ENCODE data around the gene VEGFA.
A peak's percentile ranks its signal among the peaks of the same experiment; 100 is the strongest.

VEGFA gene

GRCh38 chr6:43810965-43811732 is 41.1 kb downstream of the VEGFA start:
- Histone ChIP-seq H3K9ac (ENCODE audit: low read depth, low read length, poor library complexity) (no peak overlapping the region), H3K27ac (replicated peaks; ENCODE audit: low read length) (no peak overlapping the region), H2BK120ac (ENCODE audit: low read depth, low read length) (no peak overlapping the region), H3K23ac (ENCODE audit: low read depth, low read length, poor library complexity) (no peak overlapping the region), H2AK5ac (ENCODE audit: low read depth, low read length) (peak overlapping the region; percentile 0), H3K9me3 (replicated peaks in 1 of 2; ENCODE audit: control insufficient read depth in 2 of 2, insufficient read depth in 1 of 2, low read depth in 1 of 2, low read length in 2 of 2) (no peaks in the 10 kb centered on the region), H3K27me3 (ENCODE audit: control insufficient read depth in 3 of 3, insufficient read depth in 3 of 3, low read depth in 1 of 3, low read length in 3 of 3) (peaks cover 0 to 42% (median 0%) of the 10 kb centered on the region in 3 experiments), H2BK5ac (ENCODE audit: low read length) (no peak overlapping the region), H3K14ac (ENCODE audit: low read length) (no peak overlapping the region), H2BK12ac (ENCODE audit: low read length) (no peak overlapping the region), H3K4me3 (ENCODE audit: low read length in 2 of 2) (peak overlapping the region in 1 of 2 donors; percentile 26), H3K36me3 (replicated peaks in 1 of 2; ENCODE audit: control insufficient read depth in 2 of 2, insufficient read depth in 2 of 2, low read length in 2 of 2) (no peaks in the 10 kb centered on the region), H3K18ac (ENCODE audit: low read length) (no peak overlapping the region), H4K91ac (ENCODE audit: low read depth, low read length, poor library complexity) (no peak overlapping the region), H2AFZ (ENCODE audit: low read length) (no peak overlapping the region), H4K8ac (ENCODE audit: low read depth, low read length) (no peak overlapping the region), H3K4me2 (ENCODE audit: insufficient read depth, low read length, poor library complexity, severe bottlenecking) (no peak overlapping the region), H3K4me1 (ENCODE audit: control insufficient read depth in 2 of 2, insufficient read depth in 1 of 2, low read depth in 1 of 2, low read length in 2 of 2) (peaks cover 0 to 10% of the 10 kb centered on the region in 2 donors), H3K4ac (ENCODE audit: low read length) (no peak overlapping the region), H3K79me1 (ENCODE audit: low read depth, low read length) (no peaks in the 10 kb centered on the region), H2BK15ac (ENCODE audit: low read length) (no peak overlapping the region)
- WGBS, 2 donors (ENCODE audit: extremely low coverage in 2 of 2, insufficient read length in 2 of 2, insufficient replicate concordance in 1 of 2) = no CpG with 5 or more reads among the region's 6 CpGs
- DNase-seq (ENCODE audit: low spot score) = no peak

GRCh38 chr6:43811733-43812099 is 41.7 kb downstream of the VEGFA start:
- no peak overlapping the region for H2BK120ac ChIP-seq (ENCODE audit: low read depth, low read length)

GRCh38 chr6:43812850-43813578 is 43.0 kb downstream of the VEGFA start:
- H2BK5ac ChIP-seq (ENCODE audit: low read length) = no peak overlapping the region
- H2BK120ac ChIP-seq (ENCODE audit: low read depth, low read length) = no peak overlapping the region
- H3K4ac ChIP-seq (ENCODE audit: low read length) = no peak overlapping the region
- H3K36me3 ChIP-seq (replicated peaks in 1 of 2; ENCODE audit: control insufficient read depth in 2 of 2, insufficient read depth in 2 of 2, low read length in 2 of 2) = no peaks in the 10 kb centered on the region
- no peak overlapping the region for H2BK12ac ChIP-seq (ENCODE audit: low read length)
- H2AFZ ChIP-seq (ENCODE audit: low read length) = no peak overlapping the region
- H3K79me1 ChIP-seq (ENCODE audit: low read depth, low read length) = no peaks in the 10 kb centered on the region
- H4K8ac ChIP-seq (ENCODE audit: low read depth, low read length) = no peak overlapping the region
- H3K4me1 ChIP-seq (ENCODE audit: control insufficient read depth in 2 of 2, insufficient read depth in 1 of 2, low read depth in 1 of 2, low read length in 2 of 2) = peaks cover 0 to 7% of the 10 kb centered on the region in 2 donors
- H3K4me2 ChIP-seq (ENCODE audit: insufficient read depth, low read length, poor library complexity, severe bottlenecking) = no peak overlapping the region
- peak overlapping the region; percentile 77 for H2AK5ac ChIP-seq (ENCODE audit: low read depth, low read length)
- H3K18ac ChIP-seq (ENCODE audit: low read length) = no peak overlapping the region
- H4K91ac ChIP-seq (ENCODE audit: low read depth, low read length, poor library complexity) = no peak overlapping the region
- no peak overlapping the region for H3K23ac ChIP-seq (ENCODE audit: low read depth, low read length, poor library complexity)
- no peak overlapping the region for H2BK15ac ChIP-seq (ENCODE audit: low read length)
- DNase-seq (ENCODE audit: low spot score) = no peak
- H3K27ac ChIP-seq (replicated peaks; ENCODE audit: low read length) = no peak overlapping the region
- H3K14ac ChIP-seq (ENCODE audit: low read length) = no peak overlapping the region
- peaks cover 0 to 41% (median 0%) of the 10 kb centered on the region in 3 experiments for H3K27me3 ChIP-seq (ENCODE audit: control insufficient read depth in 3 of 3, insufficient read depth in 3 of 3, low read depth in 1 of 3, low read length in 3 of 3)
- no peaks in the 10 kb centered on the region for H3K9me3 ChIP-seq (replicated peaks in 1 of 2; ENCODE audit: control insufficient read depth in 2 of 2, insufficient read depth in 1 of 2, low read depth in 1 of 2, low read length in 2 of 2)
- H3K9ac ChIP-seq (ENCODE audit: low read depth, low read length, poor library complexity) = no peak overlapping the region
- H3K4me3 ChIP-seq (ENCODE audit: low read length in 2 of 2) = no peak overlapping the region
- WGBS, 2 donors (ENCODE audit: extremely low coverage in 2 of 2, insufficient read length in 2 of 2, insufficient replicate concordance in 1 of 2) = no CpG with 5 or more reads among the region's 8 CpGs

More at GRCh38 chr6:43811733-43812099, 41.7 kb downstream of the VEGFA start:
- no peaks in the 10 kb centered on the region for H3K36me3 ChIP-seq (replicated peaks in 1 of 2; ENCODE audit: control insufficient read depth in 2 of 2, insufficient read depth in 2 of 2, low read length in 2 of 2)
- no peak overlapping the region for H4K8ac ChIP-seq (ENCODE audit: low read depth, low read length)
- H3K9ac ChIP-seq (ENCODE audit: low read depth, low read length, poor library complexity) = no peak overlapping the region
- no peak overlapping the region for H2BK5ac ChIP-seq (ENCODE audit: low read length)
- H3K4ac ChIP-seq (ENCODE audit: low read length) = no peak overlapping the region
- H2BK12ac ChIP-seq (ENCODE audit: low read length) = no peak overlapping the region
- H3K14ac ChIP-seq (ENCODE audit: low read length) = no peak overlapping the region
- WGBS, 2 donors (ENCODE audit: extremely low coverage in 2 of 2, insufficient read length in 2 of 2, insufficient replicate concordance in 1 of 2) = 100% methylated on average over 1 of the region's 2 CpGs; no CpG with 5 or more reads in 1 of the 2 donors
- no peak overlapping the region for H3K18ac ChIP-seq (ENCODE audit: low read length)
- peaks cover 0 to 10% of the 10 kb centered on the region in 2 donors for H3K4me1 ChIP-seq (ENCODE audit: control insufficient read depth in 2 of 2, insufficient read depth in 1 of 2, low read depth in 1 of 2, low read length in 2 of 2)
- peak overlapping the region in 1 of 2 donors; percentile 26 for H3K4me3 ChIP-seq (ENCODE audit: low read length in 2 of 2)
- H3K79me1 ChIP-seq (ENCODE audit: low read depth, low read length) = no peaks in the 10 kb centered on the region
- no peak for DNase-seq (ENCODE audit: low spot score)
- no peak overlapping the region for H3K4me2 ChIP-seq (ENCODE audit: insufficient read depth, low read length, poor library complexity, severe bottlenecking)
- H3K9me3 ChIP-seq (replicated peaks in 1 of 2; ENCODE audit: control insufficient read depth in 2 of 2, insufficient read depth in 1 of 2, low read depth in 1 of 2, low read length in 2 of 2) = no peaks in the 10 kb centered on the region
- no peak overlapping the region for H3K23ac ChIP-seq (ENCODE audit: low read depth, low read length, poor library complexity)
- H3K27me3 ChIP-seq (ENCODE audit: control insufficient read depth in 3 of 3, insufficient read depth in 3 of 3, low read depth in 1 of 3, low read length in 3 of 3) = peaks cover 0 to 44% (median 0%) of the 10 kb centered on the region in 3 experiments
- peak overlapping the region; percentile 0 for H2AK5ac ChIP-seq (ENCODE audit: low read depth, low read length)
- no peak overlapping the region for H2AFZ ChIP-seq (ENCODE audit: low read length)
- H2BK15ac ChIP-seq (ENCODE audit: low read length) = no peak overlapping the region
- no peak overlapping the region for H3K27ac ChIP-seq (replicated peaks; ENCODE audit: low read length)
- no peak overlapping the region for H4K91ac ChIP-seq (ENCODE audit: low read depth, low read length, poor library complexity)

- H4K8ac ChIP-seq (ENCODE audit: low read depth, low read length) = no peak overlapping the region
- no peaks in the 10 kb centered on the region for H3K79me1 ChIP-seq (ENCODE audit: low read depth, low read length)
- H3K27me3 ChIP-seq (ENCODE audit: control insufficient read depth in 3 of 3, insufficient read depth in 3 of 3, low read depth in 1 of 3, low read length in 3 of 3) = peaks cover 0 to 46% (median 0%) of the 10 kb centered on the region in 3 experiments
- no peak overlapping the region for H4K91ac ChIP-seq (ENCODE audit: low read depth, low read length, poor library complexity)
- no peak overlapping the region for H3K18ac ChIP-seq (ENCODE audit: low read length)
- no peak overlapping the region for H2AK5ac ChIP-seq (ENCODE audit: low read depth, low read length)
- DNase-seq (ENCODE audit: low spot score) = no peak
- H3K4me1 ChIP-seq (ENCODE audit: control insufficient read depth in 2 of 2, insufficient read depth in 1 of 2, low read depth in 1 of 2, low read length in 2 of 2) = peaks cover 0 to 7% of the 10 kb centered on the region in 2 donors
- no peak overlapping the region for H3K14ac ChIP-seq (ENCODE audit: low read length)
- no peak overlapping the region for H3K23ac ChIP-seq (ENCODE audit: low read depth, low read length, poor library complexity)
- H3K9me3 ChIP-seq (replicated peaks in 1 of 2; ENCODE audit: control insufficient read depth in 2 of 2, insufficient read depth in 1 of 2, low read depth in 1 of 2, low read length in 2 of 2) = no peaks in the 10 kb centered on the region
- no CpG with 5 or more reads among the region's 1 CpG for WGBS, 2 donors (ENCODE audit: extremely low coverage in 2 of 2, insufficient read length in 2 of 2, insufficient replicate concordance in 1 of 2)
- no peaks in the 10 kb centered on the region for H3K36me3 ChIP-seq (replicated peaks in 1 of 2; ENCODE audit: control insufficient read depth in 2 of 2, insufficient read depth in 2 of 2, low read length in 2 of 2)
- H2AFZ ChIP-seq (ENCODE audit: low read length) = no peak overlapping the region
- no peak overlapping the region for H3K4me3 ChIP-seq (ENCODE audit: low read length in 2 of 2)
- H2BK12ac ChIP-seq (ENCODE audit: low read length) = no peak overlapping the region
- no peak overlapping the region for H2BK120ac ChIP-seq (ENCODE audit: low read depth, low read length)
- no peak overlapping the region for H3K4ac ChIP-seq (ENCODE audit: low read length)
- H2BK5ac ChIP-seq (ENCODE audit: low read length) = no peak overlapping the region
- H2BK15ac ChIP-seq (ENCODE audit: low read length) = no peak overlapping the region
- H3K9ac ChIP-seq (ENCODE audit: low read depth, low read length, poor library complexity) = no peak overlapping the region
- H3K27ac ChIP-seq (replicated peaks; ENCODE audit: low read length) = no peak overlapping the region
- no peak overlapping the region for H3K4me2 ChIP-seq (ENCODE audit: insufficient read depth, low read length, poor library complexity, severe bottlenecking)
Measured at GRCh38 chr6:43814111-43814510, 44.1 kb downstream of the VEGFA start.
